Fibroblast of the aortic adventitia (primary cell): ENCODE measurements around the gene DAP. TPM values are rescaled to one million over a fixed set of nuclear protein-coding genes. Genes with fewer than 3 reads are reported as not detected.
A peak's percentile ranks its signal among the peaks of the same experiment; 100 is the strongest.

Source experiments
- DNase-seq: peaks from one replicate; pipeline ENCODE4 v3.0.0-alpha.2; 2010; ENCODE audit warnings: low read depth
- H3K4me3 ChIP-seq: 2 replicates; pipeline ENCODE4 v1.5.1; 2011; ENCODE audit warnings: low read depth, mild to moderate bottlenecking, control low read depth, low read length, moderate library complexity
- CTCF ChIP-seq: IDR thresholded peaks from 2 replicates; pipeline ENCODE4 v1.5.1; 2011; ENCODE audit warnings: mild to moderate bottlenecking, low read length, control low read depth, inconsistent platforms; ENCODE audit not compliant: insufficient read depth
- total RNA-seq: library from RNA; depleted of rRNA; stranded (reverse); fragments of >200 nt; gene quantifications from 2 replicates; pipeline ENCODE4 v1.2.3, GENCODE V29; 2012; ENCODE audit warnings: low replicate concordance

Gene DAP
- total RNA-seq, 1 donor, result 49.3 TPM

GRCh38 chr5:10728679-10729078 lies 32.4 kb downstream of the DAP start:
- H3K4me3 ChIP-seq, result no peak overlapping the region
- no peak for TF ChIP-seq CTCF
- DNase-seq, result no peak

- TF ChIP-seq CTCF, result no peak
- no peak overlapping the region for H3K4me3 ChIP-seq
- no peak for DNase-seq
Observed at GRCh38 chr5:10727861-10728260, 33.2 kb downstream of the DAP start.

GRCh38 chr5:10726913-10727517 lies 34.0 kb downstream of the DAP start:
- TF ChIP-seq CTCF, result no peak
- DNase-seq, result no peak
- H3K4me3 ChIP-seq, result no peak overlapping the region

GRCh38 chr5:10726179-10726912 lies 34.7 kb downstream of the DAP start:
- no peak overlapping the region for H3K4me3 ChIP-seq
- no peak for TF ChIP-seq CTCF
- DNase-seq, result no peak

GRCh38 chr5:10725636-10726035 lies 35.4 kb downstream of the DAP start:
- no peak overlapping the region for H3K4me3 ChIP-seq
- DNase-seq, result no peak
- TF ChIP-seq CTCF, result no peak

- H3K4me3 ChIP-seq, result peak overlapping the region; percentile 53
- TF ChIP-seq CTCF, result peak; percentile 65
- DNase-seq, result peak; percentile 96
Observed at GRCh38 chr5:10724781-10725507, 36.1 kb downstream of the DAP start.
